Astrocyte (in vitro differentiated cells and primary cell): ENCODE data around the gene PDE8A. TPM values are rescaled to one million over a fixed set of nuclear protein-coding genes. Genes with fewer than 3 reads are reported as not detected.

ENCODE experiments used
- DNase-seq: peaks from one replicate; pipeline ENCODE4 v3.0.0-alpha.2; 2010; ENCODE audit warnings: low read depth
- FAIRE-seq: peaks from 2 replicates; lab custom pipeline; 2011; peaks lifted over from hg19 to GRCh38; lab: Jason Lieb, UNC
- H2AFZ ChIP-seq: 2 replicates; pipeline ENCODE4 v1.6.0; 2012; ENCODE audit warnings: low read depth, low read length, inconsistent platforms
- H3K27ac ChIP-seq: 2 replicates; pipeline ENCODE4 v1.5.1; 2011; ENCODE audit warnings: low read depth, low read length, inconsistent platforms
- H3K27me3 ChIP-seq: 2 replicates; pipeline ENCODE4 v1.6.0; 2011; ENCODE audit warnings: low read length, inconsistent platforms; ENCODE audit not compliant: insufficient read depth
- H3K36me3 ChIP-seq: 2 replicates; pipeline ENCODE4 v1.5.1; 2011; ENCODE audit warnings: low read length, inconsistent platforms; ENCODE audit not compliant: insufficient read depth
- H3K4me1 ChIP-seq: 2 replicates; pipeline ENCODE4 v1.5.1; 2011; ENCODE audit warnings: low read length, inconsistent platforms; ENCODE audit not compliant: insufficient read depth
- H3K4me2 ChIP-seq: 2 replicates; pipeline ENCODE4 v1.6.0; 2012; ENCODE audit warnings: low read length, inconsistent platforms
- H3K4me3 ChIP-seq: 2 replicates; pipeline ENCODE4 v1.5.1; 2011; ENCODE audit warnings: low read depth, mild to moderate bottlenecking, low read length, inconsistent platforms; ENCODE audit not compliant: insufficient read depth
- H3K79me2 ChIP-seq: 2 replicates; pipeline ENCODE4 v1.6.0; 2012; ENCODE audit warnings: mild to moderate bottlenecking, low read length, inconsistent platforms; ENCODE audit not compliant: insufficient read depth
- H3K9ac ChIP-seq: 2 replicates; pipeline ENCODE4 v1.6.0; 2012; ENCODE audit warnings: mild to moderate bottlenecking, low read length, inconsistent platforms
- H3K9me3 ChIP-seq: 2 replicates; pipeline ENCODE4 v1.5.1; 2012; ENCODE audit warnings: low read depth, mild to moderate bottlenecking, low read length, inconsistent platforms; ENCODE audit not compliant: insufficient read depth
- H4K20me1 ChIP-seq: 2 replicates; pipeline ENCODE4 v1.6.0; 2012; ENCODE audit warnings: low read length, inconsistent platforms; ENCODE audit not compliant: insufficient read depth
- H3K27ac Mint-ChIP-seq: one replicate; pipeline ENCODE4 v1.8.0; 2021; ENCODE audit warnings: mild to moderate bottlenecking, mixed read lengths; ENCODE audit not compliant: unreplicated experiment
- H3K27me3 Mint-ChIP-seq: one replicate; pipeline ENCODE4 v1.8.0; 2021; ENCODE audit warnings: low read depth, mixed read lengths; ENCODE audit not compliant: unreplicated experiment
- H3K36me3 Mint-ChIP-seq: one replicate; pipeline ENCODE4 v1.8.0; 2021; ENCODE audit warnings: low read depth, mixed read lengths; ENCODE audit not compliant: unreplicated experiment
- H3K4me1 Mint-ChIP-seq: one replicate; pipeline ENCODE4 v1.8.0; 2021; ENCODE audit warnings: low read depth, mixed read lengths; ENCODE audit not compliant: unreplicated experiment
- H3K4me3 Mint-ChIP-seq: one replicate; pipeline ENCODE4 v1.8.0; 2021; ENCODE audit warnings: mild to moderate bottlenecking, moderate library complexity, mixed read lengths; ENCODE audit not compliant: unreplicated experiment
- H3K9me3 Mint-ChIP-seq: one replicate; pipeline ENCODE4 v1.8.0; 2021; ENCODE audit warnings: mild to moderate bottlenecking, mixed read lengths; ENCODE audit not compliant: unreplicated experiment
- EZH2 ChIP-seq: IDR thresholded peaks from 2 replicates; pipeline ENCODE4 v1.6.1; 2012; ENCODE audit warnings: mild to moderate bottlenecking, low read length, inconsistent platforms; ENCODE audit not compliant: insufficient read depth
- total RNA-seq: library from RNA; stranded (reverse); gene quantifications from 2 replicates; pipeline ENCODE4 v1.2.1, GENCODE V29; 2021
- TF ChIP-seq, protein P1 (sequence below): IDR thresholded peaks from 2 replicates; pipeline ENCODE4 v1.5.1; 2011; ENCODE audit warnings: low read depth, mild to moderate bottlenecking, inconsistent platforms, low read length, moderate library complexity; ENCODE audit not compliant: insufficient read depth

The PDE8A gene
- total RNA-seq, 1 donor from 2014 or later: 18.0 TPM

GRCh38 chr15:85137489-85138168, 156.0 kb downstream of the PDE8A start:
- no peaks in the 10 kb centered on the region for H3K9me3 Mint-ChIP-seq
- Histone ChIP-seq H3K36me3 (peaks cover 10% of the 10 kb centered on the region), H2AFZ (no peak overlapping the region), H3K4me3 (no peak overlapping the region), H4K20me1 (no peaks in the 10 kb centered on the region), H3K27ac (no peak overlapping the region), H3K4me1 (peaks cover 7% of the 10 kb centered on the region), H3K4me2 (no peak overlapping the region), H3K27me3 (no peaks in the 10 kb centered on the region), H3K9ac (no peak overlapping the region), H3K79me2 (no peaks in the 10 kb centered on the region), H3K9me3 (no peaks in the 10 kb centered on the region)
- DNase-seq: no peak
- no peak for FAIRE-seq
- peaks cover 3% of the 10 kb centered on the region for H3K27me3 Mint-ChIP-seq
- H3K4me1 Mint-ChIP-seq: peaks cover 10% of the 10 kb centered on the region
- H3K27ac Mint-ChIP-seq: no peak overlapping the region
- TF ChIP-seq EZH2: no peak
- TF ChIP-seq, protein P1, sequence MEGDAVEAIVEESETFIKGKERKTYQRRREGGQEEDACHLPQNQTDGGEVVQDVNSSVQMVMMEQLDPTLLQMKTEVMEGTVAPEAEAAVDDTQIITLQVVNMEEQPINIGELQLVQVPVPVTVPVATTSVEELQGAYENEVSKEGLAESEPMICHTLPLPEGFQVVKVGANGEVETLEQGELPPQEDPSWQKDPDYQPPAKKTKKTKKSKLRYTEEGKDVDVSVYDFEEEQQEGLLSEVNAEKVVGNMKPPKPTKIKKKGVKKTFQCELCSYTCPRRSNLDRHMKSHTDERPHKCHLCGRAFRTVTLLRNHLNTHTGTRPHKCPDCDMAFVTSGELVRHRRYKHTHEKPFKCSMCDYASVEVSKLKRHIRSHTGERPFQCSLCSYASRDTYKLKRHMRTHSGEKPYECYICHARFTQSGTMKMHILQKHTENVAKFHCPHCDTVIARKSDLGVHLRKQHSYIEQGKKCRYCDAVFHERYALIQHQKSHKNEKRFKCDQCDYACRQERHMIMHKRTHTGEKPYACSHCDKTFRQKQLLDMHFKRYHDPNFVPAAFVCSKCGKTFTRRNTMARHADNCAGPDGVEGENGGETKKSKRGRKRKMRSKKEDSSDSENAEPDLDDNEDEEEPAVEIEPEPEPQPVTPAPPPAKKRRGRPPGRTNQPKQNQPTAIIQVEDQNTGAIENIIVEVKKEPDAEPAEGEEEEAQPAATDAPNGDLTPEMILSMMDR: no peak
- H3K36me3 Mint-ChIP-seq: peaks cover 25% of the 10 kb centered on the region
- no peak overlapping the region for H3K4me3 Mint-ChIP-seq

GRCh38 chr15:85139391-85139790, 157.7 kb downstream of the PDE8A start:
- Mint-ChIP-seq H3K9me3 (peaks cover under 1% of the 10 kb centered on the region), H3K4me3 (no peak overlapping the region), H3K36me3 (peaks cover 20% of the 10 kb centered on the region), H3K27ac (no peak overlapping the region), H3K4me1 (peaks cover 11% of the 10 kb centered on the region), H3K27me3 (peaks cover 3% of the 10 kb centered on the region)
- no peak for DNase-seq
- TF ChIP-seq, protein P1: no peak
- no peak for TF ChIP-seq EZH2
- Histone ChIP-seq H3K4me2 (no peak overlapping the region), H2AFZ (no peak overlapping the region), H4K20me1 (no peaks in the 10 kb centered on the region), H3K27ac (no peak overlapping the region), H3K4me3 (no peak overlapping the region), H3K9ac (no peak overlapping the region), H3K4me1 (peaks cover 7% of the 10 kb centered on the region), H3K9me3 (no peaks in the 10 kb centered on the region), H3K36me3 (peaks cover 8% of the 10 kb centered on the region), H3K79me2 (no peaks in the 10 kb centered on the region), H3K27me3 (no peaks in the 10 kb centered on the region)
- FAIRE-seq: no peak

DNA sequence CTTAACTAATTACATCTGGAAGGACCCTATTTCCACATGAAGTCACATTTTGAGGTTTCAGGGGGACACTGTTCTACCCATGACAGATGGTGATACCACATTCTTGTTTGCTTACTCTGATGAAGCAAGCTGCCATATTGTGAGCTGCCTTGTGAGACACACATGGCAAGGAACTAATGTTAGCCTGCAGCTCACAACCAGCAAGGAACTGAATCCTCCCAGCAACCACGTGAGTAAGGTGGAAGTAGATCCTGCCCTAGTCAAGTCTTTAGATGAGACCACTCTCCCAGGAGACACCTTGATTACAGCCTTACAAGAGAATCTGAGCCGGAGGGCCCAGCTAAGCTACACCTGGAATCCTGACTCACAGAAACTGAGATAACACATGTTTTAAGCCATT, 160.1 kb downstream of the PDE8A start:
- DNase-seq: peak; percentile 18
- no peak overlapping the region for H3K9ac ChIP-seq

More for the DNA sequence above, 160.1 kb downstream of the PDE8A start:
- TF ChIP-seq, protein P1: no peak
- TF ChIP-seq EZH2: no peak
- H3K36me3 ChIP-seq: peaks cover 5% of the 10 kb centered on the region
- Mint-ChIP-seq H3K4me3 (no peak overlapping the region), H3K27me3 (no peaks in the 10 kb centered on the region), H3K36me3 (peaks cover 2% of the 10 kb centered on the region), H3K4me1 (peaks cover 11% of the 10 kb centered on the region), H3K9me3 (peaks cover 3% of the 10 kb centered on the region), H3K27ac (peak overlapping the region; percentile 27)
- H3K27ac ChIP-seq: no peak overlapping the region
- no peaks in the 10 kb centered on the region for H3K27me3 ChIP-seq
- peaks cover 7% of the 10 kb centered on the region for H3K4me1 ChIP-seq
- H3K4me2 ChIP-seq: no peak overlapping the region
- no peak overlapping the region for H2AFZ ChIP-seq
- H3K9me3 ChIP-seq: no peaks in the 10 kb centered on the region
- H3K79me2 ChIP-seq: no peaks in the 10 kb centered on the region
- H4K20me1 ChIP-seq: no peaks in the 10 kb centered on the region
- no peak for FAIRE-seq
- H3K4me3 ChIP-seq: no peak overlapping the region
